ENCODE measurements around the gene OLFML2B. TPM values are rescaled to one million over a fixed set of nuclear protein-coding genes. Genes with fewer than 3 reads are reported as not detected.
"Not testable (repeated sequence)": the region's sequence is repeated elsewhere in the genome, so short reads cannot be mapped to it uniquely, and the experiment has no call there.

The OLFML2B gene
- total RNA-seq, 1 donor from 2014 or later, result 29.5 TPM

DNA sequence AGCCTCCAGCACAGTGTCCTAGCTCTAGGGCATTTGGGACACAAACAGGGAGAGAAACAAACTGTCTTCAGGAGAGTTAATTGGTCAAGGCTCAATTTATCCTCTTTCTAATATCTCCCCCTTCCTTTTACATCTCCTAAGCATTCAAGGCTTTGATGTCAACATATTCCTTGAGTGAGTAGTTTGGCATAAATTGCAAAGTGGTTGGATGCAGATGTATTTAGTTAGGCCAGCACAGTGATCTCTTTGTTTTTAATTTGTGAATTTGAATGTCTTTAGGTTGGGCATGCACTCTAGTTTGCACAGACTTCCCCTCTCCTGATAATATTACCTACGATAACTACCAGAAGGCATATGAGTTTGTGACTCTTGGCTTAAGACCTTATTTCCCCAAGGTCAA, 12.5 kb upstream of the OLFML2B start:
- no peak for DNase-seq (ENCODE audit: low spot score)

DNA sequence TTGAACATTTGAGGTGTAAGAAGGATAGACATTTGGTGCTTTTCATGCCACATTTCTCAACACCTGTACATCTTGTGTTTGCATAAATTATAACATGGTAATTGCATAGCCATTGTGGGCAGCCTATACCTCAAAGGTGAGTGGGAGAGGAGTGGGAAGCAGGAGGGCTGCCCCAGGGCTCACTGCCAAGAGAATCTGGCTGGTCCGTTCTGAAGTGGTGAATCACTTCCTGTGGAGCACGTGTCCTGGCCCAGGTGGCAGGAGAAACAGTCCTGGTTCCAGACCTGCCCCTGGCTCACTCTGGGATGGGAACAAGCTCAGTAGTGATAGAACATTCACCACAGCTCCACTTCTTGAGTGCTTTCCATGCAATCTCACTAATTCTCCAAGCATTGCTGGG, 11.6 kb upstream of the OLFML2B start:
- DNase-seq (ENCODE audit: low spot score), result no peak

DNA sequence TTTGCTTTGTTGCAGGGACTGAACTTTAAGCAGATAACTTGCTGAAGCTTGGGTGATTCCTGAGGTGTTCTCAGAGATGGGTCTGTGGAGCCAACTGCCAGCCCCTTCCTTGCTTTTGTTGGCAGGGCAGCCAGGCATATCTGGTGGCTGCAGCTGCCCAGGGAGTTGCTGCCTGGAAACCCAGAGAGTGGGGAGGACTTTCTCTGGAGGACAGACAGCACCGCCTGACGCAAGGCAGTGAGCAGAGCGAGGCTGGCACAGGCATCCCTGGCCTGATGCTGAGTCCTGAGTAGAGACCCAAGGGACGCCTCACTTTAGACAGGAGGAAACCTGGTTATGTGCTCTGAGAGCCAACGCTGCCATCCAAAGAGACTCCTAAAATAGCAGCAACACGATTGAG, 9.8 kb upstream of the OLFML2B start:
- no peak for DNase-seq (ENCODE audit: low spot score)

DNA sequence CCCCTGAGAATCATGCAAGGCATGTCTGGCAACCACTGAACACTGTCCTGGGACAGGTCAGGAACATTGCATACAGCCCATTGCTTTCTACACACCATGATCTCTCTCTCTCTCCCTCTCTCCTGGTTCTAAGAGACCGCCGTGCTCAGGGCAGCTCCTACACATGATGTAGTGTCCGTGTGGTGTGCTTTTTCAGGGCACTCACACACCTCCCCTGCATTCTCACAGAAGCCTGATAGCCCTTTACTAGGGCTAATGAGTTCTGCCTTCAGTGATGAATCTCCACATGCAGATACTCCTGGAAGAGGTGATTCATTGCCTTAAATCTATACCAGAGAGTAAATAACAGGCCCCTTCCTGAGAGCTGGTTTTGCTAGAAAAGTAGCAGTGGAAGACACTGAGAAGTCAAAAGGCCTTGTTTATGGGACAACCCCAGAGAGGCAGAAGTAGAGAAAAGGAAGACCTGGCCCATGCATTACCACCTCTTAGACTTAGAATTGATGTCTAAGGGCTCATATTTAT, 7.2 kb upstream of the OLFML2B start:
- DNase-seq (ENCODE audit: low spot score), result no peak

DNA sequence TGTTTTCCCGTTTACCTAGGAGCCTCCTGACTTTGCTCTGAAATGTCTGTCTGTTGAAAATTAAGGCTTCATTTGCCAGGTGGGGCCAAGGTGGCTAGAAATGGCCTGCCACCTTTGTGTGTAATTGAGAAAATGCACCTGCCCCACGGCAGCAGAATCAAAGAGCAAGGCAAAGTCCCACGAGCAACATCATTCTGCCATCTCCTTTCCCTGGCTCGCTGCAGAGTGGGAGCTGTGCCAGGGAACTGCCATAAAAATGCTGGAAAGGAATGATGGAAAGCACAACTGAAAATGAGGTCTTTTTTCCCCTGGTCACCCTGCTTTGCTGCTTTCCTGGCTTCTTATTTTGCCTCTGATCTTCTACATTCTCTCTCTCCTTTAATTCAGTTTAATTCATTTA, 5.5 kb upstream of the OLFML2B start:
- no peak for DNase-seq (ENCODE audit: low spot score)

DNA sequence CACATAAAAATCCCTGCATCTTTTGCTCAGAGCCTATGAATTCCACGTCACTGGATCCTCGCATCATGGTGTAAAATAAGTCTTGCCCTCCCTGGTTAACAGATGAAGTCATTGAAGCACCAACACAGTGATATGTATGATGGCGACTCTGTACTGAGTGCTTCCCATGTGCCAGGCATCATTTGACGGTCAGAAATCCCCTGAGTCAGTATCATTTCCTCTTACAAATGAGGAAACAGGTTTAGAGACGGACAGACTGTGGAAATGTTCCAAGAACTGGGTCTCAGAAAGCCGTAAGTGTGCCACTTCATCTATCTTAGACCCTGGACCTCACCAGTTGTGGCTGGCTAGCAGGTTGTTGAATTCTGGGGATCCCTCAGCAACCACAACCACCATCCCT, 5.1 kb upstream of the OLFML2B start:
- no peak for DNase-seq (ENCODE audit: low spot score)

DNA sequence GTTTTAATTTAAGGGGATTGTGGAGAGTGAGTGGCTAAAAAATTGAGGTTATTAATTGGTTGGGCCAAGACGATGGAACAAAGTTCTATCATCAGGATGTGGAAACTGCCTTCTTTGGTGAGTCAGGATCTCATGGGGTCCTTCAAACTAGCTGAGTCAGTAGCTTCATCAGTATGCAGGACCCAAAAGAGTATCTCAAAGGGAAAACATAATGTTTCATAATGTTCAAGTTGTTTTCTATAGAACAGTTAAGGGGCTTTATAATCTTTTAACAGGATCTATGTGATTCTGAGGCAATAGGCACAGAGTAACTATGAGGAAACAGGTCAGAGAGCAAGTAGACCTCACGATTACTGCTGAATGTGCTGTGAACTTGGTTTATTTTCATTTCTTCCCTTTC, 3.2 kb upstream of the OLFML2B start:
- DNase-seq (ENCODE audit: low spot score), result no peak

DNA sequence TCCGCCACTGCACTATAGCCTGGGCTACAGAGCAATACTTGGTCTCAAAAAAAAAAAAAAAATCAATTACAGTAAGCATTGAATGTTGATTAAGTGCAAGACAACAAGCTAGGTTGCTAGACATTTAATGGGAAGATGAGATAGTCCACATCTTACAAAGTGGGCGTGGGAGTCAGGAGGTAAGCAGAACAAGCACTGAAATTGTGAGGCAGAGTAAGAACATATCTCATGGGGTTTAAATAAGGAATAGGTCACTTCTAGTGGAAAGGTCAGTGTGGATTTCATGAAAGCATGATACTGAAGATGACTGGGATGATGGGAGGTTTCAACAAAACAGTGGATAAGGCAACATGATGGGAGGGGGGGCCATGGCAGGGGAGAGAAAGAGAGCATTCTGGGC, 1.9 kb upstream of the OLFML2B start:
- no peak for DNase-seq (ENCODE audit: low spot score)

DNA sequence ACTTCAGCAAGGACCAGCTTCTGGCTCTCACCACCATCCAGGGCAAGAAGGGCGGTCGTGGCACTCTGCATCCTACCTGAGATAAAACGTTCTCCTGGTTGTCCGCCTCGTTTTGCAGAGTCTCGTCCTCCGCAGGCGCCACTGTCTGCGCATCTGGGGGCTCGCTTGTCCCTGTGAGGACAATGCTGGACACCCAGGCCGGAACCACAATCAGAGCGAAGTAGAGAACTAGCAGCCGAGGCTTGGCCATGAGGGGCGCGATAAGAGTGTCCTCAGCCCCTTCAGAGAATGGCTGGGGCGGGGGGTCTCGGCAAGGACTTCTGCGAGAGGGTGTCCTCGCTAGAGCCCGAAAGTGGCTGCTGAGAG, 505 bp downstream of the OLFML2B start:
- no peak for DNase-seq (ENCODE audit: low spot score)

DNA sequence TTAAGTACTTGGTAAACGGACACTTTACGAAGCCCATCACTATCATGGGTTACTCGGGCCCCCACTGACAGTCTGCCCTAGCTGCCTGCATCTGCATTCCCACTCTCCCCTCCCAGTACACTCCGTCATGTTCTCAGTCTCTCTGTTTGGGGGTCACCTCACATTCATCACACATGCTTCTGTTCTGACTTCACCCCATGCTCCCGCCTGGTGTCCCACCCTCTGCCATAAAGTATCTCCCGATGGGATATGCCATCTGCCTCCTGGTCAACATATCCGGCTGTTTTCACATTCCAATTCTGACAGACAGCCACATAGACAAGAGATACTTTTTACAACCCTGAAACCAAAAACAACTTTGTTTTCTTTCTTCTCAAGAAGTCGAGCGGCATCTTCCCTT, 1.0 kb downstream of the OLFML2B start:
- DNase-seq (ENCODE audit: low spot score), result no peak

DNA sequence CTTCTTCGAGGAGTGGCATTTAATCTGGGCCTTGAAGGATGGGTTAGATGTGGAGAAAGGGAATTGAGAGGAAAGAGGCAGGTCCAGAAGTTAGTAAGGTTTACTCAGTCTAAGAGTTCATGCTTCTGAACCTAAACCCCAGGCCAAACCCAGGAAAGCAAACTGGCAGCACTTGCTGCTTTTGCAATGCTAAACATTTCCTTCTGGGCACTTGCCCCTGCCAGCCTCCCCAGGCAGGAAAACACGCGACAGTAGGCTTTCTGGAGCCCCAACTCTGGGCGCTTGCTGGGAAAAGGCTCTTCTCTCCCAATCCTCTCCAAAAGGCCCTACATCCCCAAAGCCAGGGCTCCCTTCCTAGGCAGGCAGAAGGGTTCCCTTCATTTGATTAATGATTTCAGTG, 2.5 kb downstream of the OLFML2B start:
- no peak for DNase-seq (ENCODE audit: low spot score)

DNA sequence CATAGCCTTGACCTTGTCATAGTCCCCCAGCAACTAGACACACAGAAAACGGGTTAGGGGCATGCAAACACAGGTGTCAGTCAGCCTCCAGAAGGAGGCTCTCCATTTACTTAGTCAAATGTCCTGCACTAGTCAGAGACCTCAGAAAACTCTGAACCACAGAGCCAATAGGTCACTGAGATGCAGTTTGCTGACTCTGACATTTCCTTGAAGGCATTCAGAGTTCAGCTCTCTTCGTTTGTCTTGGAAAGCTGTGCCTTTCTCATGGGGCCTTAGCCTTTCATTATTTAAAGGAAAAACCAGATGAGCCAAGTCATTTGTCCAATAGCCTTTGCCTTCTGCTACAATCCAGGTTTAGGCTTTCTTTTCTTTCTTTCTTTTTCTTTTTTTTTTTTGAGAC, 3.5 kb downstream of the OLFML2B start:
- no peak for DNase-seq (ENCODE audit: low spot score)

DNA sequence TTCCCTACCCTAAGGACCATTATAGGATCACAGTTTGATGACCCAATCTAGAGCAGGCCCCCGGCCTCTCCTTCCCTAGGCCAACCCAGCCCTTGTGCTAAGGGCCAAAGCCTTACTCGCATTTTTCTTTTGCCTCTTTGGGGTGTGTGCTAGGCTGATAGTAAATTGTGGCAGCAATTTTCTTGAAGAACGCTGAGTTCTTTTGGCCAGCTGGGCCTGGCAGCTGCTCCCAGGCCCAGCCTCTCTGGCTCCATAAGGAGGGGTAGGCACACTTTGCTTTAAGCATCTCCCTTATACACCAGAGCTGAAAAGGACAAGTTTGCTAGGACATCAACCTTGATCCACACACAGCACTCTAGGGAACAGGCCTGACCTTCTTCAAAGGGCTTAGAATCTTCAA, 4.2 kb downstream of the OLFML2B start:
- DNase-seq (ENCODE audit: low spot score), result no peak

DNA sequence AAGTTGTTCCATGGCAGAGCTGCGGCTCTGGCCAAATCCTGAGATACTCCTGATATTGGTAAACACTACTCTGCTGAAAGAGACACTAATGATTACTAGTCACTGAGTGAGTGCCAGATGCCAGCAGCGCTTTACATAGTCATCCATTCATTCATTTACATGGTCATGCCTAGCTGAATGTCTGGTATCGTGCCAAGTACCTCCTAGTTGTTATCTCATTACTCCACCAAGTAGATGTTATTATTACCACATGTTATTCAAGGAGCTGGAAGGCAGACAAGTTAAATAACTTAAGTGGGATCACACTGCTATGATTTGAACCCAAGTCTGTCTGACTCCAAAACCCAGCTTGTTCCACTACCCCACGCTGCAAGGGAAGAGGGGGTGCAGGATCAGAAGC, 4.7 kb downstream of the OLFML2B start:
- DNase-seq (ENCODE audit: low spot score), result no peak

DNA sequence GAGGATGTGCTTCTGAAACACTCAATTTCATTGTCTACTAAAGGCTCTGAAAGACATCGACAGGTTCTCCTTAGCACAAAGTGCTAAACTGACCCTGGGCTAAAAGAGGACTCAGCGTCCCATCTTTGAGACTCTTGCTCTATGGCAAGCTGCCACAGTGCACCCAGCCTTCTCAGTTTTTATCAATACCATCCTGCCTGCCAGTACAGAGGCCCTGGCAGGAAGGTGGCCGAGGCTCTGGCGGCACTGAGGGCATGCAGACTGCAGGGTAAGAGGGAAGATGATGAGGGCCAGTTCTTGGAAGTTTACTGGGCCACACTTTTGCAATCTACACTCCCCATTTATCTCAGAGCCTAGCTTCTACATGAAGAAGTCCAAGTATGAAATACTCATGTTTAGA, 5.3 kb downstream of the OLFML2B start:
- no peak for DNase-seq (ENCODE audit: low spot score)

DNA sequence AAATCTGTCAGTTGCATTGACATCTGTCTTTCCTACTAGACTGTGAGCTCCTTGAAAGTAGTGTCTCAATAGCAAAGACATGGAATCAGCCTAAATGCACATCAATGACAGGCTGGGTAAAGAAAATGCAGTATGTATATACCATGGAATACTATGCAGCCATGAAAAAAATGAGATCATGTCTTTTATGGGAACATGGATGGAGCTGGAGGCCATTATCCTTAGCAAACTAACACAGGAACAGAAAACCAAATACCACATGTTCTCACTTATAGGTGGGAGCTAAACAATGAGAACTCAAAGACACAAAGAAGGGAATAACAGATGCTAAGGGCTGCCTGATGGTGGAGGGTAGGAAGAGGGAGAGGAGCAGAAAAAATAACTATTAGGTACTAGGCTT, 5.9 kb downstream of the OLFML2B start:
- DNase-seq (ENCODE audit: low spot score), result not testable (repeated sequence)

DNA sequence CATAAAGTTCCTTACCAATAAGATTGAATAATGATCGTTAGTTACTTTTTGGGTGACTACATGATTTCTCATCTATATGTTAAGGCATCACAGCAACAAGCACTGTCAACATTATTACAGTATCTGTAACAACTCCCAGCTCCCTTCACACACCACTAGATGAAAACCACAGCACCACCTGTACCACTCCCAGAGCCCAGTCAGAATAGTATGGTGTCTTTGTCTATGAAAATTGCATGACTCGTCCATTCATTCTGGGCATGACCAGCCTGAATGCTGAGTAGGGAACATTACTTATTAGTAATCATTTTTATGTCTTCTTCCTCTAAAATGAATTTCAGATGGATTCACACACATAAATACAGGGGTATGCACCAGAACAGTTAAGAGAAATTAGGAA, 7.0 kb downstream of the OLFML2B start:
- DNase-seq (ENCODE audit: low spot score), result no peak

DNA sequence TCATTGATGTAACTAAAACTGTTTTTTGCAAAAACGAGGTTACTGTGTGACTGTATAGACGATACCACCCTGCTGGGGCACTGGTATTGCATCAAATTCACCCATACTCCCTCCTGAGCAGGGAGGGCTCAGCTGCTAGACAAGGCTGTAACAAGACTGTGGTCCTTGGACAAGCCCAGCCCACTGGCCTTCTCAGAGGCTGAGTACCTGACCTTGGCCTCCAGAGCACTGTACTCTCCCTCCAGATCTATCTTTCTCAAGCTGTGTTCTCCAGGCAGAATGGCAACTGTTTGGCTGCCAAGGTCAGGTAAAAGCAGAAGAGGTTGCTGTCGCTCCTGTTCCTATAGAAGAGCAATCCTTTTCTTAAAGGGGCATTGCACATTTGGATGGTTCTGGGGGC, 8.5 kb downstream of the OLFML2B start:
- DNase-seq (ENCODE audit: low spot score), result no peak

DNA sequence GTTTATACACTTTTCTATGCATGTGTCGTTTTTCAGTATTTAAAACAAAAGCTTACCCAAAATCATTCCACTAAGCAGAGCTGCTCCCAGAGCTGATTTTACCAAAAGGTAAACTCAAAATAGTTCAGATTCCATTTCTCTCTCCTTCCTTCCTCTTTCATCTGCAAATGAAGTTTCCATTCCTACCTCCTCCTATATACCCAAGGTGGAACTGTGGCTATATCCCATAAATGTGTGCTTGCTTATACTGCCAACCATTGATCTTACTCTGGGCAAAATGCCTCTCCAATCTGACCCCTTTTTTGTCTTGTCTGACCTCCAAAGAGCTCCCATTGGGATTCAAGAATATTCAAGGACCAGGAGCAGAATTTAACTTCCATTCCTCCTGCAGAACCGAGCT, 9.5 kb downstream of the OLFML2B start:
- no peak for DNase-seq (ENCODE audit: low spot score)

DNA sequence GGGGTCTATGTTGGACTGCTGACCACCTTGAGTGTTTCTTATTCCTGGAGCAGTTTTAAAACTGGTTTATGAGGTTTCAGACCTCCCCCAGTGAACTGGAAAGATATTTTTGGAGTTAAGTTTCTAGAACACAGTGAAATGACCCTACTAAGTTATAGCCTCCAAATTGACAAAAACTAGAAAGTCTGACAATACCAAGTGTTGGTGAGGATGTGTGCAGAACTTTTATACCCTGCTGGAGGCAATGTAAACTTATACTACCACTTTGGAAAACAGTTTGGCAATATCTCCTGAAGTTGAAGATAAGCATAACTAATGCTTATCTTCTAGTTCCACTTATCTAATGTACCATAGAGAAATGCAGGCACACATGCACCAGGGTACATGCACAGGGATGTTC, 10.4 kb downstream of the OLFML2B start:
- no peak for DNase-seq (ENCODE audit: low spot score)

DNA sequence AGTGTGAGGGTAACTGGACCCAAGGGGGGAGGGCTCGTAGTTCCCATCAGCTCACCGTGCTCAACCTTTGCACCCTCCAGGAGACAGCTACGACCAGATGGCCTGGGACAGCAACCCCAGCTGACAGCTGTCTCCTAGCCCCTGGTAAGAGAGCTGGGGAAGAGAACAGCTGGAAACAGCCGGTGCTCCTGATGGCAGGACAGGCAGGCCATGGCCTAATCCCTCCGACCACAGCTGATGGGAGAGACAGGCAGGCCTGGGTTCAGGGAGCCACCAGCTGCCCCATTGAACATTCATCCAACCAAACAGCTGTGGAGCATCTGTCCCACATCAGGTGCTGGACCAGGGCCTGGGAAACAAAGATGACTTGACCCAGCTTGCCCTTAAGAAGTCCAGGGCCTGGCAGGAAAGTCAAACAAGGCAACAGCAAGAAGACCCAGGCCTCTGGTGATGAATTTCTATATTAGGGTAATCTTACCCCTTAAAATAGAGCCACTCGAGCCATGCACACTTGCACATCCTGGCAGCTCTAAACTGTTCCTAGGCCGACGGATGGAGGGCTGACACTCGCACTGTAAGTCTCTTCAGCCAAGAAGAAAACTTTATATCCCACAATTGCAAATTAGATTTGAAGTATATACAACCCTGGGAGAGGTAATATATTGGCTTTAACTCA, 12.2 kb downstream of the OLFML2B start:
- DNase-seq (ENCODE audit: low spot score), result no peak

DNA sequence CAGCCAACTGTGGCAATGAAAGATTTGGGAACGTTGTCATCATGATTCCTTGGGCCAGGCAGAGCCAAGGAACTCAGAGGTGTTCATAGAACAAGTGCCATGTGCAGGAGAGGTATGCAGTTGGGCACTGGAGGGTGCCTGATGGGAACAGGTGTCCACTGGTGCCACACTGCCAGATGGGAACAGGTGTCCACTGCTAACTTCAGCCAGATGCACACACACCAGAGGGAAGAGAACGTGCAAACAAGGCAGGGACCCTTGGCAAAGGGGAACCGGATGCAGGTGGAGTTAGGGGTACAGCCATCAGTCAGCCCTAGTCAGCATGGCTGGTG, 13.5 kb downstream of the OLFML2B start:
- DNase-seq (ENCODE audit: low spot score), result no peak

DNA sequence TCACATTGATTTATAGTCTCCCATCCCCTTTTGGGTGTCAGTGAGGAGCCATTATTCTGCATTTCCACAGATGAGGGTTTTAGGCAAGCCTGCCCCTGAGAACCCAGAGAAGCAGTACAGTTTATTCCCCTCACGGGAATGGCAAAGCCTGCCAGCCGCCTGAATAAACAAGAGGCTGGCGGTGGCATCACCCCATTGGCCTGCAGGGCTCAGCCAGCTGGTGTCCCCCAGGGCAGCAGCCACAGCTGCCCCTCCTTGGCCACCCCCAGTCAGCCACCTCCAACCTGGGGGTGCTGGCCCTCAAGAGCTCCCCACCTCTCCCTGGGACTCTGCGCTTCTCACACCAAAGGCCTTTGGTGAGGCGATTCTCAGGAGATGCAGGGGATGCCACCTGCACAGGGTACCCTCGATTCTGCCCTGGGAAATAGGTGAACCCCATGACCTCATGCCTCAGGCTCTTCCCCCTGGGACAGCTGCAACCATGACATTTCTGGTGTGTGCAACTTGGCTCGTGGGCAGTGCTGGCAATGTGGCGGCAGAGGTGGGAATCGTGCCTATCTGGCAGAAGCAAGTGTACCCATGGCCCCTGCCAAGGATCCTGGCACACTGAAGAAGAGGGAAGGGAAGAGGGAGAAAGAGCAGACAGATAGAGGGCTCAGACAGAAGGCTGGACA, 14.0 kb downstream of the OLFML2B start:
- no peak for DNase-seq (ENCODE audit: low spot score)

Measured in mesenteric fat pad (tissue), 1 donor.